T-helper 2 cell (primary cell): Measurements from ENCODE around the gene PLEKHA5.
"Not testable (repeated sequence)": the region's sequence is repeated elsewhere in the genome, so short reads cannot be mapped to it uniquely, and the experiment has no call there.

Experiments
- DNase-seq, 5 experiments: peaks; one replicate each; pipeline versions ENCODE4 v3.0.0 to v3.0.0-alpha.2; 2012 to 2022

Gene PLEKHA5

GRCh38 chr12:19351346-19351745 is 221.8 kb downstream of the PLEKHA5 start:
- DNase-seq: peak in 1 of 5 experiments; percentile 19

- DNase-seq: no peak
These were observed 240.2 kb downstream of the PLEKHA5 start for GRCh38 chr12:19369691-19370148.

GRCh38 chr12:19373586-19373985 is 244.1 kb downstream of the PLEKHA5 start:
- no peak for DNase-seq

- DNase-seq: no peak
These were observed 246.4 kb downstream of the PLEKHA5 start for GRCh38 chr12:19375888-19376287.

GRCh38 chr12:19376691-19377090 is 247.2 kb downstream of the PLEKHA5 start:
- no peak for DNase-seq

GRCh38 chr12:19382111-19382526 is 252.6 kb downstream of the PLEKHA5 start:
- peak in 2 of 5 experiments; percentile 12 to 62 for DNase-seq

- no peak for DNase-seq
These were observed 253.0 kb downstream of the PLEKHA5 start for GRCh38 chr12:19382563-19382962.

- DNase-seq: no peak
These were observed 257.6 kb downstream of the PLEKHA5 start for GRCh38 chr12:19387161-19387560.

- no peak for DNase-seq
These were observed 258.6 kb downstream of the PLEKHA5 start for GRCh38 chr12:19388131-19388549.

GRCh38 chr12:19390051-19390598 is 260.6 kb downstream of the PLEKHA5 start:
- DNase-seq: no peak

GRCh38 chr12:19392644-19393043 is 263.1 kb downstream of the PLEKHA5 start:
- not testable (repeated sequence) for DNase-seq

GRCh38 chr12:19394385-19394784 is 264.9 kb downstream of the PLEKHA5 start:
- no peak for DNase-seq

GRCh38 chr12:19397534-19397933 is 268.0 kb downstream of the PLEKHA5 start:
- no peak for DNase-seq

- DNase-seq: no peak
These were observed 269.1 kb downstream of the PLEKHA5 start for GRCh38 chr12:19398376-19399363.

GRCh38 chr12:19400649-19401285 is 271.2 kb downstream of the PLEKHA5 start:
- DNase-seq: not testable (repeated sequence)

GRCh38 chr12:19402211-19402610 is 272.7 kb downstream of the PLEKHA5 start:
- no peak for DNase-seq

- no peak for DNase-seq
These were observed 273.4 kb downstream of the PLEKHA5 start for GRCh38 chr12:19402743-19403431.

- DNase-seq: peak in 2 of 5 experiments; percentile 39 to 60
These were observed 274.8 kb downstream of the PLEKHA5 start for GRCh38 chr12:19404242-19404880.

- no peak for DNase-seq
These were observed 279.8 kb downstream of the PLEKHA5 start for GRCh38 chr12:19409376-19409775.

- DNase-seq: no peak
These were observed 280.7 kb downstream of the PLEKHA5 start for GRCh38 chr12:19410211-19410610.

GRCh38 chr12:19410629-19411185 is 281.2 kb downstream of the PLEKHA5 start:
- no peak for DNase-seq
